ENCODE measurements around the gene RPS6KA2.

GRCh38 chr6:166569206-166569605 lies 57.8 kb downstream of the RPS6KA2 start:
- TF ChIP-seq POLR2AphosphoS5 (IDR thresholded peaks at IDR 0.05) (no peak), CTCF (IDR thresholded peaks at IDR 0.05) (no peak)

Data from gastroesophageal sphincter (tissue), 3 donors.